ENCODE results near the gene FERMT1. TPM values are rescaled to one million over a fixed set of nuclear protein-coding genes. Genes with fewer than 3 reads are reported as not detected.

Gene FERMT1
- total RNA-seq, 1 donor from 2014 or later = 60.6 TPM

DNA sequence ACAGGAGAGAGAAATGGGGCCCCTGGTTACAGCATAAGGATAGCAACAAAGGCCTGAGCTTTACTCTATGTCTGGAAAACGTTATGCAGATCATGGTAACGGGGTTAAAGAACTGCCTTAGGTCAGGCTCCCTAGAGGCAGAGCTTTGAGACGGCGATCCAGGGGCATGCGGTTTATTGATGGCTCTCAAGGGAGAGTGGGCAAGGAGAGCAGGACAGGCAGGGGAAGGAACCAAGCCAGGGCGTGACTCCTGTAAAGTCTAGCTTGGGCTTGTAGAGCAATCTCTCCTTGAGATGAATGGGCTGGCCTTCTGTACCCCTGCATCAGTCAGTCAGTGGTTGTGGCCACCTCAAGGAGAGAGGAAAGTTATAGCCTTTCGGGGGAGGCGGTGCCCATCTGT is 12.5 kb upstream of the FERMT1 start:
- DNase-seq (ENCODE audit: low read depth) = no peak
- FAIRE-seq = peak; percentile 18
- Histone ChIP-seq H3K36me3 (ENCODE audit: control insufficient read depth, insufficient read depth, low read length) (no peaks in the 10 kb centered on the region), H3K27me3 (ENCODE audit: control insufficient read depth, insufficient read depth, low read length) (no peaks in the 10 kb centered on the region), H3K4me3 (ENCODE audit: low read depth, low read length) (no peak overlapping the region)
- TF ChIP-seq, protein P1, sequence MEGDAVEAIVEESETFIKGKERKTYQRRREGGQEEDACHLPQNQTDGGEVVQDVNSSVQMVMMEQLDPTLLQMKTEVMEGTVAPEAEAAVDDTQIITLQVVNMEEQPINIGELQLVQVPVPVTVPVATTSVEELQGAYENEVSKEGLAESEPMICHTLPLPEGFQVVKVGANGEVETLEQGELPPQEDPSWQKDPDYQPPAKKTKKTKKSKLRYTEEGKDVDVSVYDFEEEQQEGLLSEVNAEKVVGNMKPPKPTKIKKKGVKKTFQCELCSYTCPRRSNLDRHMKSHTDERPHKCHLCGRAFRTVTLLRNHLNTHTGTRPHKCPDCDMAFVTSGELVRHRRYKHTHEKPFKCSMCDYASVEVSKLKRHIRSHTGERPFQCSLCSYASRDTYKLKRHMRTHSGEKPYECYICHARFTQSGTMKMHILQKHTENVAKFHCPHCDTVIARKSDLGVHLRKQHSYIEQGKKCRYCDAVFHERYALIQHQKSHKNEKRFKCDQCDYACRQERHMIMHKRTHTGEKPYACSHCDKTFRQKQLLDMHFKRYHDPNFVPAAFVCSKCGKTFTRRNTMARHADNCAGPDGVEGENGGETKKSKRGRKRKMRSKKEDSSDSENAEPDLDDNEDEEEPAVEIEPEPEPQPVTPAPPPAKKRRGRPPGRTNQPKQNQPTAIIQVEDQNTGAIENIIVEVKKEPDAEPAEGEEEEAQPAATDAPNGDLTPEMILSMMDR (IDR thresholded peaks at IDR 0.05; ENCODE audit: insufficient read depth, low read length, severe bottlenecking) = no peak

DNA sequence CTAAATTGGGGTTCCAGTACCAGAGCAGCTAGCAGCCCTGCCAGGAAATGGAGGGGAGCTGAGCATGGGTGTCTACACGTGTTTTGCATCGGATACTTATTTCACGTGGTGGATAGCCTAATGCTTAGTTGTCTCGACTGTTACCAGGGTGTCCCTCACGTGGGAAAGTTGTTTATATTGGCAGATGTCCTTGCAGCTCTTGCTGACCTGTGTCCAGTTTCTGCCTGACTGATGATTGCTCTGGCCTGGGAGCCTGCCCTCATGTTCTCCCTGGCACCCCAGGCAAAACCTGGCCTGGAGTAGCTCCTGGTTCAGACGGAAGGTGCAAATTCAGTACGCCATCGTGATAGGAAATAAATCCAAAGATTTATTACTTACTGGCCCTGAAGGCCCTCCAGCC is 11.8 kb upstream of the FERMT1 start:
- Histone ChIP-seq H3K36me3 (ENCODE audit: control insufficient read depth, insufficient read depth, low read length) (no peaks in the 10 kb centered on the region), H3K4me3 (ENCODE audit: low read depth, low read length) (no peak overlapping the region), H3K27me3 (ENCODE audit: control insufficient read depth, insufficient read depth, low read length) (no peaks in the 10 kb centered on the region)
- TF ChIP-seq, protein P1 (IDR thresholded peaks at IDR 0.05; ENCODE audit: insufficient read depth, low read length, severe bottlenecking) = no peak
- FAIRE-seq (no peak), DNase-seq (ENCODE audit: low read depth) (no peak)

DNA sequence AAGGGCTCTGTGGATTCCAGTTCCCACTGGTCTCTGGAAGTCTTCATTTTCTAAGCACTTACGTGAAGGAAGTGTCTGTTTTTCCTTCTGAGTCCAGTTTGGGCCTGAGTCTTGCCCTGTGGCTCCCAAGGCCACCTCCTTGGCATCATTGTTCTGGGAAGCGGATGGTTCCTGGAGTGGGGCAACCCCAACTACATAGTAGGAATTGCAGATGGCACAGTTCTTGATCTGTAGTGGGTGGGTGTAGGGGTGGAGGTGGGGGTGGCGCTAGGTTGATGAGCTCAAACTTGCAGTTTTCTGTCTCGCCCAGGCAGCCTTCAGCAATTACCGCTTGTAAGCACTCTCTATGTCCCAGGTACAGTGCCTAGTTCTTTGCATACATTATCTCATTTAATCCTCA is 7.2 kb upstream of the FERMT1 start:
- Histone ChIP-seq H3K27me3 (ENCODE audit: control insufficient read depth, insufficient read depth, low read length) (no peaks in the 10 kb centered on the region), H3K4me3 (ENCODE audit: low read depth, low read length) (no peak overlapping the region), H3K36me3 (ENCODE audit: control insufficient read depth, insufficient read depth, low read length) (no peaks in the 10 kb centered on the region)
- FAIRE-seq (no peak), DNase-seq (ENCODE audit: low read depth) (no peak)
- TF ChIP-seq, protein P1 (IDR thresholded peaks at IDR 0.05; ENCODE audit: insufficient read depth, low read length, severe bottlenecking) = no peak

DNA sequence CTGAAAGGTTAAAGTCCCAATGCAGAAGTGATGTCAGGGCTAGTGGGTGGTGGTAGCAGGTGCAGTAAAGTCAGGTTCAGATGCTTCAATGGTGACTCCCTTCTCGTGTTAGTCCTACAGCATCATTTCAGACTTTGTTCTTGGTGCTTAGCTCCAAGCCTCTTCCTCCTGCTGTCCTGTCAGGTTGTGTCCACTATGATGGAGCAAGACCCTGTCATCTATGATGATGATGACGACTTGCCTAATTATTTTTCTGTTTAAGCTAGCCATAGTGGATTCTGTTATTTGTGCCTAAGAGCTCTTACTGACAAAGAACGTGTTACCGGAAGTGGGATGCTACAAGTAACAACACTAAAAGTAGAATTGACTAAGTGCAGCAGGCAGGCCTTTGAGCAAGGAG is 5.0 kb upstream of the FERMT1 start:
- no peaks in the 10 kb centered on the region for H3K36me3 ChIP-seq (ENCODE audit: control insufficient read depth, insufficient read depth, low read length)
- DNase-seq (ENCODE audit: low read depth) = no peak
- H3K4me3 ChIP-seq (ENCODE audit: low read depth, low read length) = no peak overlapping the region
- H3K27me3 ChIP-seq (ENCODE audit: control insufficient read depth, insufficient read depth, low read length) = no peaks in the 10 kb centered on the region
- no peak for FAIRE-seq
- TF ChIP-seq, protein P1 (IDR thresholded peaks at IDR 0.05; ENCODE audit: insufficient read depth, low read length, severe bottlenecking) = no peak

DNA sequence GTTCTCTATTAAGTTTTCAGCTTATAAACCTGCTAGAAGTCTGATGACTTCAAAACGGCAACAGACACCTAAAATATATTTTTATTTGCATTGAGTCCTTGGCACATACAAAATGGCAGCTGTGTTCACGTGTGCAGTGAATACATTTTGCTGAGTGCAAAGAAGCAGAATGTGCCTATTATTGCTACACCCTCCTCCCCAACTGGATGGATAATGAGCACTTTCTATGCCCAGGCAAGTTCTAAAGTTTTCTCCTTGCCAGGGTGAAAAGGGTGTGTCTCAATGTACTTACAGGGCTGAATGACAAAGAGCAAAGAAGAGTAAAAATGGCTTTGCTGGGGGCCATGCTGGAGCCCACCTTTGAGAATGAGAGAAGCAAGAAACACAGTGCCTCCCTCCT is 4.0 kb upstream of the FERMT1 start:
- Histone ChIP-seq H3K27me3 (ENCODE audit: control insufficient read depth, insufficient read depth, low read length) (no peaks in the 10 kb centered on the region), H3K4me3 (ENCODE audit: low read depth, low read length) (no peak overlapping the region), H3K36me3 (ENCODE audit: control insufficient read depth, insufficient read depth, low read length) (no peaks in the 10 kb centered on the region)
- TF ChIP-seq, protein P1 (IDR thresholded peaks at IDR 0.05; ENCODE audit: insufficient read depth, low read length, severe bottlenecking) = no peak
- DNase-seq (ENCODE audit: low read depth) (peak; percentile 71), FAIRE-seq (no peak)

DNA sequence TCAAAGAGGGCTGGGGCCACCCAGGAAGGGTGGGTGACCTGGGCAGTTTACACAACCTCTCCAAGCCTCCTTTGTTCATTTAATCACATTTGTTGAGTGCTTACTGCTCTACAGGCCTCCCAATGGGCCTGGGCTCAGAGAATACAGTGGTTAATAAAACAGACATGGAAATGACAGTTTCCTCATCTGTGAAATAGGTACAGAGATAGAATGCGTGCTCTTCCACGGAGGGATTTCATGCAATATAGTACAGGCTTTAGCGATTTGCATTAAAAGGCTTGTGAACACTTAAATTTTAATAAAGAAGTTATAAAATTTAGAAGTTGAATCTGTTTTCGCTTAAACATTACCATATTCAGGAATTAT is 802 bp upstream of the FERMT1 start:
- H3K27me3 ChIP-seq (ENCODE audit: control insufficient read depth, insufficient read depth, low read length) = no peaks in the 10 kb centered on the region
- FAIRE-seq = no peak
- H3K36me3 ChIP-seq (ENCODE audit: control insufficient read depth, insufficient read depth, low read length) = peaks cover 7% of the 10 kb centered on the region
- TF ChIP-seq, protein P1 (IDR thresholded peaks at IDR 0.05; ENCODE audit: insufficient read depth, low read length, severe bottlenecking) = no peak
- no peak for DNase-seq (ENCODE audit: low read depth)
- peak overlapping the region; percentile 85 for H3K4me3 ChIP-seq (ENCODE audit: low read depth, low read length)
